SJCRH30 (cell line): ENCODE results near the gene ASCL2. TPM values are rescaled to one million over a fixed set of nuclear protein-coding genes. Genes with fewer than 3 reads are reported as not detected.
"Not testable (repeated sequence)": the region's sequence is repeated elsewhere in the genome, so short reads cannot be mapped to it uniquely, and the experiment has no call there.

Experiments used
- DNase-seq, 2 experiments: peaks; one replicate each; pipeline ENCODE4 v3.0.0-alpha.2; 2015 to 2020
- H3K27ac ChIP-seq: fragments of 250-450 bp; sonication (Bioruptor Pico); 2 replicates; pipeline ENCODE4 v1.5.1; 2020; ENCODE audit warnings: mild to moderate bottlenecking, moderate library complexity
- H3K27me3 ChIP-seq: fragments of 250-450 bp; sonication (Bioruptor Pico); 2 replicates; pipeline ENCODE4 v1.5.1; 2020; ENCODE audit warnings: mild to moderate bottlenecking, moderate library complexity
- H3K36me3 ChIP-seq: fragments of 250-450 bp; sonication (Bioruptor Pico); 2 replicates; pipeline ENCODE4 v1.5.1; 2020; ENCODE audit warnings: mild to moderate bottlenecking, moderate library complexity
- H3K4me1 ChIP-seq: fragments of 250-450 bp; sonication (Bioruptor Pico); 2 replicates; pipeline ENCODE4 v1.5.1; 2020; ENCODE audit warnings: mild to moderate bottlenecking, moderate library complexity
- H3K4me3 ChIP-seq: fragments of 250-450 bp; sonication (Bioruptor Pico); 2 replicates; pipeline ENCODE4 v1.5.1; 2020; ENCODE audit warnings: mild to moderate bottlenecking, moderate library complexity
- H3K9me3 ChIP-seq: fragments of 250-450 bp; sonication (Bioruptor Pico); replicated peaks from 2 replicates; pipeline ENCODE4 v1.5.1; 2020; ENCODE audit warnings: mild to moderate bottlenecking, moderate library complexity
- total RNA-seq: library from RNA; depleted of rRNA; stranded (reverse); fragments of >200 nt; shearing (Covaris generic); gene quantifications from 2 replicates; pipeline ENCODE4 v1.2.3, GENCODE V29; 2014

Gene ASCL2
- total RNA-seq, 1 experiment from 2014 or later = not detected

- H3K9me3 ChIP-seq = no peaks in the 10 kb centered on the region
- no peak for DNase-seq
- H3K4me3 ChIP-seq = no peak overlapping the region
- H3K4me1 ChIP-seq = no peaks in the 10 kb centered on the region
- H3K36me3 ChIP-seq = no peaks in the 10 kb centered on the region
- 0 out of 2 replicates have a peak, but pooled peaks cover 3% of the 10 kb centered on the region for H3K27me3 ChIP-seq
- no peak overlapping the region for H3K27ac ChIP-seq
These were observed 13.3 kb downstream of the ASCL2 start for GRCh38 chr11:2256951-2257700.

GRCh38 chr11:2256293-2256913, 14.0 kb downstream of the ASCL2 start:
- Histone ChIP-seq H3K4me1 (no peaks in the 10 kb centered on the region), H3K36me3 (no peaks in the 10 kb centered on the region), H3K27ac (no peak overlapping the region), H3K27me3 (no peaks in the 10 kb centered on the region), H3K4me3 (no peak overlapping the region), H3K9me3 (no peaks in the 10 kb centered on the region)
- DNase-seq = no peak

- H3K27ac ChIP-seq = no peak overlapping the region
- no peaks in the 10 kb centered on the region for H3K27me3 ChIP-seq
- no peaks in the 10 kb centered on the region for H3K9me3 ChIP-seq
- DNase-seq = no peak
- no peak overlapping the region for H3K4me3 ChIP-seq
- H3K4me1 ChIP-seq = no peaks in the 10 kb centered on the region
- H3K36me3 ChIP-seq = no peaks in the 10 kb centered on the region
These were observed 18.4 kb downstream of the ASCL2 start for GRCh38 chr11:2252018-2252417.

- Histone ChIP-seq H3K27ac (no peak overlapping the region), H3K9me3 (no peaks in the 10 kb centered on the region), H3K27me3 (no peaks in the 10 kb centered on the region), H3K4me1 (no peaks in the 10 kb centered on the region), H3K36me3 (no peaks in the 10 kb centered on the region), H3K4me3 (no peak overlapping the region)
- DNase-seq = no peak
These were observed 19.2 kb downstream of the ASCL2 start for GRCh38 chr11:2251138-2251537.

- Histone ChIP-seq H3K36me3 (no peaks in the 10 kb centered on the region), H3K27ac (no peak overlapping the region), H3K27me3 (no peaks in the 10 kb centered on the region), H3K9me3 (no peaks in the 10 kb centered on the region), H3K4me1 (no peaks in the 10 kb centered on the region), H3K4me3 (no peak overlapping the region)
- DNase-seq = no peak
These were observed 19.9 kb downstream of the ASCL2 start for GRCh38 chr11:2250485-2250884.

GRCh38 chr11:2250041-2250440, 20.3 kb downstream of the ASCL2 start:
- Histone ChIP-seq H3K4me1 (no peaks in the 10 kb centered on the region), H3K27ac (no peak overlapping the region), H3K9me3 (no peaks in the 10 kb centered on the region), H3K4me3 (no peak overlapping the region), H3K36me3 (no peaks in the 10 kb centered on the region), H3K27me3 (no peaks in the 10 kb centered on the region)
- no peak for DNase-seq

- Histone ChIP-seq H3K36me3 (no peaks in the 10 kb centered on the region), H3K9me3 (no peaks in the 10 kb centered on the region), H3K4me3 (no peak overlapping the region), H3K27me3 (no peaks in the 10 kb centered on the region), H3K4me1 (no peaks in the 10 kb centered on the region), H3K27ac (no peak overlapping the region)
- peak in 1 of 2 experiments; percentile 44 for DNase-seq
These were observed 21.0 kb downstream of the ASCL2 start for GRCh38 chr11:2249189-2249916.

- no peak overlapping the region for H3K27ac ChIP-seq
- no peak for DNase-seq
- no peaks in the 10 kb centered on the region for H3K4me1 ChIP-seq
- no peak overlapping the region for H3K4me3 ChIP-seq
- H3K36me3 ChIP-seq = no peaks in the 10 kb centered on the region
- no peaks in the 10 kb centered on the region for H3K27me3 ChIP-seq
- no peaks in the 10 kb centered on the region for H3K9me3 ChIP-seq
These were observed 21.6 kb downstream of the ASCL2 start for GRCh38 chr11:2248762-2249161.

GRCh38 chr11:2248242-2248641, 22.1 kb downstream of the ASCL2 start:
- no peaks in the 10 kb centered on the region for H3K36me3 ChIP-seq
- H3K4me3 ChIP-seq = no peak overlapping the region
- no peaks in the 10 kb centered on the region for H3K27me3 ChIP-seq
- no peak for DNase-seq
- no peak overlapping the region for H3K27ac ChIP-seq
- H3K9me3 ChIP-seq = no peaks in the 10 kb centered on the region
- H3K4me1 ChIP-seq = no peaks in the 10 kb centered on the region

GRCh38 chr11:2247496-2247895, 22.9 kb downstream of the ASCL2 start:
- no peak for DNase-seq
- H3K27me3 ChIP-seq = no peaks in the 10 kb centered on the region
- no peaks in the 10 kb centered on the region for H3K36me3 ChIP-seq
- H3K4me3 ChIP-seq = no peak overlapping the region
- no peaks in the 10 kb centered on the region for H3K9me3 ChIP-seq
- no peaks in the 10 kb centered on the region for H3K4me1 ChIP-seq
- H3K27ac ChIP-seq = no peak overlapping the region

- Histone ChIP-seq H3K4me1 (no peaks in the 10 kb centered on the region), H3K27me3 (no peaks in the 10 kb centered on the region), H3K4me3 (no peak overlapping the region), H3K27ac (no peak overlapping the region), H3K36me3 (no peaks in the 10 kb centered on the region; the same call in 1 of the 2 replicates), H3K9me3 (no peaks in the 10 kb centered on the region)
- no peak for DNase-seq
These were observed 29.6 kb downstream of the ASCL2 start for GRCh38 chr11:2240834-2241233.

GRCh38 chr11:2237457-2238238, 32.7 kb downstream of the ASCL2 start:
- H3K4me3 ChIP-seq = no peak overlapping the region

GRCh38 chr11:2236381-2237134, 33.8 kb downstream of the ASCL2 start:
- H3K4me3 ChIP-seq, H3K27ac ChIP-seq, H3K9me3 ChIP-seq, H3K36me3 ChIP-seq, H3K4me1 ChIP-seq, DNase-seq, H3K27me3 ChIP-seq: not testable (repeated sequence)

More at GRCh38 chr11:2237457-2238238, 32.7 kb downstream of the ASCL2 start:
- DNase-seq = no peak
- Histone ChIP-seq H3K27ac (no peak overlapping the region), H3K27me3 (no peaks in the 10 kb centered on the region), H3K4me1 (no peaks in the 10 kb centered on the region), H3K9me3 (no peaks in the 10 kb centered on the region), H3K36me3 (no peaks in the 10 kb centered on the region; the same call in 1 of the 2 replicates)
